GM21360 (cell line): Measurements from ENCODE around the gene ADAMTSL5.
"Not testable (repeated sequence)": the region's sequence is repeated elsewhere in the genome, so short reads cannot be mapped to it uniquely, and the experiment has no call there.

Experiments
- ATAC-seq: cut with Tn5 transposase; IDR thresholded peaks from one replicate; pipeline ENCODE4 v1.9.1; 2021; ENCODE audit warnings: mild to moderate bottlenecking, moderate library complexity; ENCODE audit not compliant: unreplicated experiment

The ADAMTSL5 gene

GRCh38 chr19:1482361-1483130 is 30.3 kb downstream of the ADAMTSL5 start:
- no peak for ATAC-seq

DNA sequence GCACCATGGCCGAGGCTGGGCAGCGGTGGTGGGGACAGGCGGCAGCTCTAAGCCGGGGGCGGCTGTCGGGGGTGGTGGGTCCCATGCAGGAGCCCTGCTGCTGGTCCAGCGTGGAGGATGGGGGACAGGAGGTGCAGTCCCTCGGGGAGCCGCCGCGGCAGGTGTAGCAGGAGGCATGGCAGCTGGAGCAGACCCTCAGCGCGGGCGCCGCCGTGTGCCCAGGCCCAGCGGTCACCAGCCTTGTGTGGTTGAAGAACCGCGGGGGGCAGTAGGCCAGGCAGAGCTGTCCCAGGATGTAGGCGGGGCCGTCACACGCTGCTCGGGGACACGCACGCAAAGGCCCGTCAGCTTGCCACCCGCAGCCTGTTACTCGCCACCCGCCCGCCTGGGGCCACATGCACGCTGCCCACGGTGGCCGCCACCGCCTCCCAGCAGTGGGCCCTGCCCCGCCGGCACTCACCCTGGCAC is 30.9 kb downstream of the ADAMTSL5 start:
- no peak for ATAC-seq

DNA sequence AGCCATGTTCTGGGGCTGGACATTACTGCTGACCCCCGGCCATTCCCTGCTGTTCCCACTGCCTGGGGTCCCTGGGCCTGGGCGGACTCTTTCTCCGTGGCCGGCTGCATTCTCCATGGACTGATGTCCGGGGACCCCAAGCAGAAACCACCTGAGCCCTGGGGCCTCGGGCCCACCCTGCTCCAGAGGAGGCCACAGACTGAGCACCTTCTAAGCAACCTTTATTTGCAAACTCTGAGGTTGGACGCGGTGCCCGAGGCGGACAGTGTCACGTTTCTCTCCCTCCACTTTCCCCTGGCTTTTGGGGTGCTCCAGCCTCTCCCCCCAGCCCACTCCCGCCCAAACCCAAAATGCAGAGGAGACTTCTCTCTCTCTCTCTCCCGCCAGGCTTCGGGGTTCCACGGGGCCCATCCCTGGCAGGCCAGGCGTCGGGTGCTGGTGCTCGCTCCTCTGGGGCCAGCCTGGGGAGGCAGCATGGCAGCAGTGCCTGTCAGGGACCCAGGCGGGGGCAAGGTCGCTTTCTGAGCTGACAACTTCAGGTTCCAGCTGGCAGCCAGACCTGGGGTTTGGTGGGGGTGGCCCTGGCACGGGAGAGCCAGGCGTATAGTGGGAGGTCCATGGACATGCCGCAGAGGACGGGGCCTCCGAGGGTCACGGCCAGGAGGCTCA is 31.5 kb downstream of the ADAMTSL5 start:
- no peak for ATAC-seq

- ATAC-seq: peak; percentile 74
Measured at GRCh38 chr19:1478934-1479707, 33.7 kb downstream of the ADAMTSL5 start, which contains the start of gene C19orf25. TSS of gene C19orf25 (minus strand) at chr19:1479215. CDS start at chr19:1478903, 312 bp downstream.

GRCh38 chr19:1477056-1477455 is 35.8 kb downstream of the ADAMTSL5 start:
- not testable (repeated sequence) for ATAC-seq

GRCh38 chr19:1475751-1476437 is 36.9 kb downstream of the ADAMTSL5 start:
- ATAC-seq: no peak

GRCh38 chr19:1474765-1475351 is 38.0 kb downstream of the ADAMTSL5 start:
- ATAC-seq: no peak

GRCh38 chr19:1474011-1474764 is 38.6 kb downstream of the ADAMTSL5 start:
- no peak for ATAC-seq

GRCh38 chr19:1473085-1473851 is 39.6 kb downstream of the ADAMTSL5 start:
- no peak for ATAC-seq

- no peak for ATAC-seq
Measured at GRCh38 chr19:1472231-1473084, 40.4 kb downstream of the ADAMTSL5 start.

GRCh38 chr19:1471515-1472160 is 41.2 kb downstream of the ADAMTSL5 start:
- no peak for ATAC-seq

- ATAC-seq: no peak
Measured at GRCh38 chr19:1471010-1471514, 41.8 kb downstream of the ADAMTSL5 start.

DNA sequence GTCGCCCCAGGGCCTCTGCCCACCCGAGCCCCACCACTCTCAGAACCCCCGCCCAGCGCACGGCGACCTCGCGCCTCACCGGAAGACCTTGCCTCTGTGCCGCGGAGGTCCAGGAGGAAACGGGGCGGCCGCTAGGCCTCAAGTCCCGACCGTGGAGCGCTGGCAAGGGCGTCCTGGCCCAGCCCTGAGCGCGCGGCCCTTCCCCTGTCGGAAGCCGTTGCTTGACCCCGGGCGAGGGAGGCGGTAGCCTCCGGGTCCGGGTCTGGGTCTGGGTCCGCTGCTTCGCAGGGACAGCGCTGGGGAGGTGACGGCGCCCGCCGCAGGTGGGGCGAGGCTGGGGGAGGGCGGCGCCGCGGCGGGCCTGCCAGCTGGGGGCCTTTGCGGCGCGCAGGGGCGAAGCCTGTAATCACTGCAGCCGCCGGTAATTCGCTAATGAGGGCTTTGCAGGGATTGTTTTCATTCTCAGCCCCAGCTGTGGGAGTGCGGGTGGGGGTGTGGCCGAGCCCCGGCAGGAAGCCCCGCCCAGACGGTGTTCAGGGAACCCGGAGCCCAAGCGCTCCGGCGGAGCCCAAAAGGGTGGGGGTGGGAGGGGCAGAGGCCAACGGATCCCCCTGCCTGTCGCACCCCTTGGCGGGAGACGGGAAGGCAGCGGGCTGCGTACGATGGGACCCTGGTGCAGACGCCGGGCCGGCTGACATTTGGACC is 42.4 kb downstream of the ADAMTSL5 start:
- no peak for ATAC-seq

GRCh38 chr19:1470055-1470304 is 42.8 kb downstream of the ADAMTSL5 start:
- ATAC-seq: no peak

GRCh38 chr19:1469255-1470054 is 43.4 kb downstream of the ADAMTSL5 start:
- no peak for ATAC-seq

DNA sequence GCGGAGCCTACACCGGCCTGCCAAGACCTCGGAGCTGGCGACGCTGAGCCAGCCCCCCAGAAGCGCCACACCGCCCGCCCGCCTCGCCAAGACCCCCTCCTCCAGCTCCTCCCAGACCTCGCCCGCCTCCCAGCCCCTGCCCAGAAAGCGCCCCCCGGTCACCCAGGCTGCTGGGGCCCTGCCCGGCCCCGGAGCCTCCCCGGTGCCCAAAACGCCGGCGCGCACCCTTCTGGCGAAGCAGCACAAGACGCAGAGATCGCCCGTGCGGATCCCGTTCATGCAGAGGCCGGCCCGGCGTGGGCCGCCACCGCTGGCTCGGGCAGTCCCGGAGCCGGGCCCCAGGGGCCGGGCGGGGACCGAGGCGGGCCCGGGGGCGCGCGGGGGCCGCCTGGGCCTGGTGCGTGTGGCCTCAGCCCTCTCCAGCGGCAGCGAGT is 44.0 kb downstream of the ADAMTSL5 start:
- no peak for ATAC-seq
